Adrenal gland (tissue), 5 donors: ENCODE results near the gene SLC9A3.

Experiments
- POLR2A ChIP-seq, 2 donors: fragments of 450-650 bp; IDR thresholded peaks; one replicate each; pipeline ENCODE4 v1.6.1; 2017; ENCODE audit warnings: antibody characterized with exemption in 2 of 2, mild to moderate bottlenecking in 2 of 2, moderate library complexity in 1 of 2
- TF ChIP-seq, protein P1 (sequence below), 6 experiments: fragments of 450-650 bp in 4 of 6; fragments of 200-600 bp in 2 of 6; sonication (generic) in 1 of 6; IDR thresholded peaks; 1 replicate in 5 of 6; 2 replicates in 1 of 6; pipeline versions ENCODE4 v1.5.1 to v1.8.0; 2016 to 2021; ENCODE audit warnings: antibody characterized with exemption in 6 of 6, mild to moderate bottlenecking in 2 of 6, moderate library complexity in 1 of 6
- donor health status: DM: no; HTN: no; CAD: no.

DNA sequence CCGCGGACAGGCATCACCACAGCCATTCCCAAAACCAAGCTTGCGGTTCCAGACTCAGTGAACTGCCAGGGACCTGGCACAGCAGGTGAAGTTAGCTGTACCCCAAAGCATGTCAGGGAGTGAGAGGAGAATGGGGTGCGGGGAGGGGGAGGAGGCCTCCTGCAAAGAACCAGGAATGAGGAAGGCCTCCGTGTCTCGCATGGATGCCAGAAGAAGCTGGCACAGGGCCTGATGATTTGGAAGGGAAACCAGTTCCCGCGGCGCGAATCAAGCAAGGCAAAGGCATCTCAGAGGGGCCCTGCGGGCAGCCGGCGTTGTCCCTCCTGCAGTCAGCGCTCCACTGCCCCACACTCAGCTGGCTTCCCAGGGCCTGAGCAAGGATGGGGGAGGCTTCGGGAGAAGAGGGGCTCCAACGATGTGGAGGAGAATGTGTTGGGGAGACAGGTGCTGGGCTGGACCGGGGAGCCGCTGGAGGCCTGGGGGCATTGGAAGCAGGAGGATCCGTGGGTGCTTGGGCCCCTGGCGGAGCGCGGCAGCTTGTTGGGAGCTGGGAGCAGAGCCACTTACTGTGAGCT is 14.6 kb downstream of the SLC9A3 start:
- TF ChIP-seq, protein P1, sequence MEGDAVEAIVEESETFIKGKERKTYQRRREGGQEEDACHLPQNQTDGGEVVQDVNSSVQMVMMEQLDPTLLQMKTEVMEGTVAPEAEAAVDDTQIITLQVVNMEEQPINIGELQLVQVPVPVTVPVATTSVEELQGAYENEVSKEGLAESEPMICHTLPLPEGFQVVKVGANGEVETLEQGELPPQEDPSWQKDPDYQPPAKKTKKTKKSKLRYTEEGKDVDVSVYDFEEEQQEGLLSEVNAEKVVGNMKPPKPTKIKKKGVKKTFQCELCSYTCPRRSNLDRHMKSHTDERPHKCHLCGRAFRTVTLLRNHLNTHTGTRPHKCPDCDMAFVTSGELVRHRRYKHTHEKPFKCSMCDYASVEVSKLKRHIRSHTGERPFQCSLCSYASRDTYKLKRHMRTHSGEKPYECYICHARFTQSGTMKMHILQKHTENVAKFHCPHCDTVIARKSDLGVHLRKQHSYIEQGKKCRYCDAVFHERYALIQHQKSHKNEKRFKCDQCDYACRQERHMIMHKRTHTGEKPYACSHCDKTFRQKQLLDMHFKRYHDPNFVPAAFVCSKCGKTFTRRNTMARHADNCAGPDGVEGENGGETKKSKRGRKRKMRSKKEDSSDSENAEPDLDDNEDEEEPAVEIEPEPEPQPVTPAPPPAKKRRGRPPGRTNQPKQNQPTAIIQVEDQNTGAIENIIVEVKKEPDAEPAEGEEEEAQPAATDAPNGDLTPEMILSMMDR (IDR thresholded peaks at IDR 0.05) = no peak
- no peak for TF ChIP-seq POLR2A (IDR thresholded peaks at IDR 0.05)
